HG02981 (cell line): ENCODE results near the gene KCNIP2.

Source experiments
- ATAC-seq: cut with Tn5 transposase; IDR thresholded peaks from one replicate; pipeline ENCODE4 v1.9.1; 2021; ENCODE audit warnings: mild to moderate bottlenecking, moderate library complexity; ENCODE audit not compliant: unreplicated experiment

Gene KCNIP2

DNA sequence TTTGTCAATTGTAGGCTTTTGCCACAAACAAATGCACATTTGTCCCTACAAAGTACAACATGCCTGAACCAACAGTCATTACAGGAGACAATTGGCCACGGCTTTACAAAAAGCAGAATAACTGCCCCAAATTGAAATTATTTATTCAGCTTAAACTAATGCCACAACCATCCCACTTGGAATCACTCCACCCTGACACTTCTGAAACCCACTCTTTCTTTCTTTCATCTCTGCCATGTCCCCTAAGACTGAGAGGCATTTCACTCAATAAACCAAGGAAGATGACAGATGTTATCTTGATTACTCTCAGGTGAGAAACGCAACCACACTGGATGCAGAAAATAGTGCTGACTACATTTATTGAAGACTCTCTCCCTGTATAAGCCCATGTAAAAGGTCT lies 57.8 kb downstream of the KCNIP2 start:
- ATAC-seq, result no peak

DNA sequence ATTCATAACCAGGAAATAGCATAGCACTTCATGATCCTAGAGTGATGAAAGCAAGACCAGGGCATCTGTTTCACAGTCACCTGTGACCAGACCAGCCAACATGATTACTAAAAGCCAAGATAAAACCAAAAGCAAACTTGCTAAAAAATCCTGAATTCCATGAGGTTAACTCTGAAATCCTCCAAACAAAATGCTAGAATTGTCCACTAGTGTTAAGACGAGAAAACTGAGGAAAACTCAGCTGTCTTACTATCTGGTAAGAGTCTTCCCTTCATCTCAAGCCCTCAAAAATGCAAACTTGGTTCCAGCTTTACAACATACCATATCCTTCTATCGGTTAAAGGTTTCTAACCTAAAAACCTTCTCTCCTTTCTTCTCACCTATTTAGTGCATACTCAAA lies 59.0 kb downstream of the KCNIP2 start:
- no peak for ATAC-seq

DNA sequence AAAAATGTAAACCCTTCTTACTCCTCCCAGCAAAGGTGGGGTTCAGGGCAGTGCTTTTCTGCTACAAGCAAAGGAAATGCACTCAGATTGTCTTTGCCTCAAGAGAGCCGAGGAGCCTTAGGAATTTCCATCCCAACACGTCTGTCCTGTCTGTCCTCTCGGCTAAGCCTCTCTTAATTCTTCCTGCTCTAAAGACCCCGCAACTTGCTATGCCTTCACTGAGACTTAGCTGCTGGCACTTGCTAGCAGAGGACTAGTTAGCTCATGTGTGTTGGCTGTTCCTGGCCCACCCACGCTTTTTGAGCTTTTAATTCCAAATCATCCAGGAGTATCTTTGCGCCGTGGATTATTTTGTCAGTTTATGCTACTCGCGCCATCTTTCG lies 59.9 kb downstream of the KCNIP2 start:
- ATAC-seq, result no peak

DNA sequence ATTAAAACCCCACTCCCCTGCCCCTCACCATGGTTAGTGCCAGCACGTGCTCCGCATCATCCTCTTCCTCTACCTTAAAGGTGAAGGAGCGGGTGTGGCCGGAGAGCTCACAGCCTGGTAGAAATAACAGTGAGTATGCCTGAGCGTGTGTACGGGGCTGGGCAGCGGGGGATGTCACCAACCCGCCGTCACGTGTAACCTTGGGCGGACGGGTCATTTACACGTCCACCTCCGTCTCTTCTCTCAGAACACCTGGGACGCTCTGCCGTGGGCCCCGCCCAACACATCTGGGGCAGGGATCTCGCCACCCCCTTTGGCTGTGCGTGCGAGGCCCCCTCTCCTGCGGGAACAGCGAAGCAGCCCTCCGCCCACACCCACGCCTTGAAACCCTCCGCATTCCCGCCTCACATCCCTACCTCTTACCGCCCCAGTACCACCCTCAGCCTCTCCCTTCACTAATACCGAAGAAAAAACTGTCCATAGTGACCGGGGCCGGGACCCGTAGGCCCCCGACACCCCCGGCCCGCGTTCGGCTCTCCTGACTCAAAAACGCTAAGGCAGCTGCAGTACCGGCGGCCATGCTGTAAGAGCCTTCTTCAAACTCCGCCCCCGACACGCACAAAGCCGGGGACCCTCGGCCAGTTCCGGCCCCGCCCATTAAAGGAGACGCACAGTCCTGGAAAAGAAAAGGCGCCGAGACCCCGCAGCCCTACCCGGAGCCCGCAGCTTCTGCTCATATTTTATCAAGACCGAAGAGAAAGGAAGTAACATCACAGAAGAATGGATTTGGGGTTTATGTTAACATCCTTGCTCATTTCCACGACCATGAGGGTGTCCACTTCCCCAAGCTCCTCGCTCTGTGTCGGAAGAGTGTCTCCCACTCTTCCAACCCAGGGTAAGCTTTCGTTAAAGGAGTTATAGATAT lies 60.5 kb downstream of the KCNIP2 start, which contains the start of gene NPM3:
NPM3 (minus strand) TSS at position 636 of the 925 bp plus-strand sequence; CDS start at position 580, 56 bp downstream.
- ATAC-seq, result peak; percentile 74

DNA sequence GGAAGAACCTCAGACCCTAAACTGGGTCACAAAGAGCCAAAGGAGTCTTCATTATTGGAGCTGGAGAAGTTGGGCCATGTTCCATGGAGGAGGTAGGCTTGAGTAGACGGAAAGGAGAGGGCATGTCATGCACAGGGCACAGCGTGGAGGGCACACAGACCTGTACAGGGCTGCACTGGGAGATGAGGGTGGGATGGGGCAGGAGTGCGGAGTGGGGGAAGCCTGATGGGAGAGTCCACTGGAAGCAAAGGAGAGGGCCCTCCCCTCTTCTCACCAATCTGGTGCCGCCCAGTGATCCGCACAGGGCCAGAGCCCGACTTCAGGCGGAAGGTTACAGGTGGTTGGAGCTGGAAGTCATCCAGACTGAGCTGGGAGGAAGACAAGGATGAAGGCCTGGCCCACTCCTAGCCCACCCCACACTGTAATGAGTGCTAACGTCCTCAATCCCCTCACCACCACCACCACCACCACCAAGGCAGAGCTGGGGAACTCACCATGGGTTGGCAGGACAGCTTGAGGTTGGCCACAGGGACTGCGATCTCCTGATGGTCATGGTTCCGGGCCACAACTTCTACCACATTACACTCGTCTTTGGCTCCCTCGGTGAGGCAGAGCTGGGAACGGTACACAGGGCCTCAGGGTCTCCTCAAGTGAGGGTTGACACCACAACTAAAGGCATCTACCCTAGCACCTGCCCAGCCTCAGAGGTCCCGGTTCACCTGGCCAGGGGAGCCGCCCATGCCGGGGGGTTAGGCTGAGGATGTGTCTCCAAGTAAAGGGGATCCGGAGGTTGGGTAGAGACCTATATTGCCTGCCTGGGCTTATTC lies 61.4 kb downstream of the KCNIP2 start:
- no peak for ATAC-seq

DNA sequence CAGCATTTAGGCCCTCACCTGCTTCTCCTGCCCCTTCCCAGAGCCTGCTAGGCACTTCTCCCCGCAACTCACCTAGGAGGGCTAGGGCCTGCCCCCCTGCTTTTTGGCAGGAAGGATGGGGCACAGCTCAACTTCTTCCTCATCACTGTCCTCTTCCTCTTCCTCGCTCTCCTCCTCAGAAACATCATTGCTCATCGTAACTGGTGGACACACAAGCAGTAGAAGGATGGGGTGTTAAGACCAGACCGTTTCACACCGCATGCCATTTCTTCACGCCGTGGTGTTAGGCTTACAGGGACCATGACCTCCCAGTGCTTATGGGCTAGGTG lies 62.0 kb downstream of the KCNIP2 start:
- no peak for ATAC-seq

DNA sequence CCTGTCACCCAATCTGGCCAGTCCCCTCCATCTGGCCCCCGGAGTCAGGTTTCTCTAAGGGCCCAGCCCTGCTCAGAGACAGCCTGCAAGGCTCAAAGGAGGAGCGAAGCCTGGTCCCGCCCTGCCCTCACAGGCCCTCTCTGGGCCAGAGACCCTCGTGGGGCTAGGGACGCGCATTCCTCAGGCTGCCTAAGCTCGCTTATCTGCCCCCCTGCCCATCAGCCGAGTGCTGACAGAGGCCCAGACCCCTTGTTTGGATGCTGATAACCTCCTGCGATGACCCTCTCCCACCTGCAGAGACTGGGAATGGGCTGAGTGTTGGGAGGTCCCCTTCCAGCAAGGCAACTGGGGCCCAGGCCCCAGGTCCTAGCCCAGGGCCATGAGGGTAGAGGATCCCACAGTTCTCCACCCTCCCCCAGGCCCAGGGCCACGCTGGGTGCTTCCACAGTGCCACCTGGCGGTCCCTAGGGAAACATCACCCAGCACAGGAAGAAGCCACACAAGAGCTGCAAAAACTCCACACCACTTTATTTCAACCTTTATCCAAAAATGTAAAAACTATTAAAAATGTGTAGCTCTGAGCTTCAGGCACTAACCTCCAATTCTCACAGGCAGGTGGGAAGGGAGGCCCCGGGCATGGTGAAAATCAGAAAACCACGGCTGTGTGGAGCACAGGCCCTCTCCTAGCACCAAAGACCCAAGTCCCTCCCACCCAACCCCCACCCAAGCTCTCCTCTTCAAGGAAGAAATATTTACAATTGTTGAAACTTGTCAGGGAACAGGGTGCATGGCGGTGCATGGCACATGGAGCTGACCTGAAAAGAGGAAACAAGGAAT lies 62.6 kb downstream of the KCNIP2 start:
- no peak for ATAC-seq

DNA sequence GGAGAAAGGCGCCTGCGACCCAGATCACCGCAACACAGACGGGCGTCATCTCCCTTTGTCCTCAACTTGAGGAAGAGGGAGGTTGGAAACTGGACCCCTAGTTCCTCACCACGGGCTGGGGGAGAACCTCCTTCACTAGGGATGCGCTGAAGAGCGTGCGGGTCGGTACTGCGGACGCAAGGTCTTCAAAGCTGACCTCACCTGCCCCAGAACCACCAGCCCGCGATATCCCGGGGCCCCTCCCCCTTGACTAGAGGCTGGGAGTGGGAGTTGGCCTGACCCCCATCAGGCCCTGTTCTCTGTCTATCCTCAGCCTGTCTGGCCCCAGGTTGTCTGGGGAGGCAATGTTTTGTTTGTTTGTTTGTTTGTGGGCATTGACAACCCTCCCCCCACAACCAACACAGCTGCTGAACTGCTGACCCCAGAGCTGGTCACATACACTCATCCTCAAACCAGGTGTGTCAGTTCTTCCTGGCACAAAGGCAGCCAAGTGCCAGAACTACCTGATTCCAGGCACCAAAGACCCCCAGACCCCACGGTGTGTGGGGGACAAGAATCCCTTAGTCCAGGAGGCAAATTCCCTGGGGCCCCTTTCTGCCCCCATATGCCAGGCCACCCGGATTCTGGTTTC lies 63.3 kb downstream of the KCNIP2 start:
- no peak for ATAC-seq

DNA sequence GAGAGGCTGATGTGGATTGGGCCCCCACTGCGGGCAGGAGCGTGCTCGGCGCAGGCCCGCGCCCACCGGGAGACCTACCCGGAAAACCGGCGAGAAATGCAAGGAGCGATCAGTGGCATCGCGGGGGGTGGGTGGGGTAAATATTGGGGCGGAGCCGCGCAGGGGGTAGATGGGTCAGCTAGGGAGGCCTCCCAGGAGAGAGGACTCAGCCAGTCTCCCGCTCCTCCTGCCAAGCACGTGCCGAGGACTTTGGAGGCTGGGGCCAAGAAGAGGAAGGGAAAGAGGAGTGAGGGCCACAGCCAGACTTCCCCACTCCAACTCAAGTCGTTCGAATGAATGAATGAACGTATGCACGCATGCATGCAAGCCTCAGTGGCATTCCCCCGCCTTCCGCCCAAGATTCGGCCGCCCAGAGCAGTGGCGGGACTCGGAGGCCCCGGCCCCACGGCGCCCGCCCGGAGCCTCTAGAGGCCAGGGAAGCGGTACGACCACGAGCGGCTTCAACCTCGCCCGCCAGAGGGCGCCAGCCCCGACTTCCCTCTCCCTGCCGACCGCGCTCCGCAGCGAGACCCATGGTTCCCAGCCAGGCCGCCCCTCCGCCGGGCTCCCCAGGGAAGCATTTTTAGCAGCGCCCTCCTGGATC lies 63.9 kb downstream of the KCNIP2 start:
- peak; percentile 39 for ATAC-seq

DNA sequence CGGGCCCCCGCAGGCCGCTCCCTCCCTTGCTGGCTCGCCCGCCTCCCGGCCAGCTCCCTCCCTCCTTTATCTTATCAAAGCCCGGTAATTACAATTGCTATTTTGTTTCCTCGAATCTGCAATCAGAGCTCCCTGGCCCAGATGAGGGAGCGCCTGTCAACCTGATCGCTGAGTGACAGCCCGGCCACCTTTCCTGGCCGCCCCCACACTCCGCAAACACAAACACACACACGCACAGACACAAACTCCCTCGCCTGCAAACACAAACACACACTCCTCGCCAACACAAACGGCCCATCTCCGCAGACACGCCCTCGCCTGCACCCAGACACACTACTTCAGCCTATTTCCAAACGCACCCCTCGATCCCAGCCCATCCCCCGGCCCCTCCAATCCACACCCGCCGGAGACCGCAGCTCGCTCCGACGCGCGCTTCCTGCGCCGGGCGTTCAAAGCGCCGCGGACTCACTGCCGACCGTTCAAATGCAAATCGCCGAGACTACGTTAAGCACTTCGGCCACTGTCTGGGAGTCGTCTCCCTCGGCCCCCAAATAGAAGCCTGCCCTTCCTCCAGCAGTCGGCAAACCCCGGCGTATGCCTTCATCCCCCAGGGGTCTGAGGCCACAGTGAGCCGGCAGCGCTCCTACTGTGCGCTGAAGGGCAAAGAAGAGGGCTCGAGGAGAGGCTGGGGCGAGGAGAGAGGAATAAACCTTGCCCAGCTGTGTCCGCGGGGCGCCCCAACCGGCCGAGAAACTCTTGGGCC lies 64.6 kb downstream of the KCNIP2 start:
- no peak for ATAC-seq

DNA sequence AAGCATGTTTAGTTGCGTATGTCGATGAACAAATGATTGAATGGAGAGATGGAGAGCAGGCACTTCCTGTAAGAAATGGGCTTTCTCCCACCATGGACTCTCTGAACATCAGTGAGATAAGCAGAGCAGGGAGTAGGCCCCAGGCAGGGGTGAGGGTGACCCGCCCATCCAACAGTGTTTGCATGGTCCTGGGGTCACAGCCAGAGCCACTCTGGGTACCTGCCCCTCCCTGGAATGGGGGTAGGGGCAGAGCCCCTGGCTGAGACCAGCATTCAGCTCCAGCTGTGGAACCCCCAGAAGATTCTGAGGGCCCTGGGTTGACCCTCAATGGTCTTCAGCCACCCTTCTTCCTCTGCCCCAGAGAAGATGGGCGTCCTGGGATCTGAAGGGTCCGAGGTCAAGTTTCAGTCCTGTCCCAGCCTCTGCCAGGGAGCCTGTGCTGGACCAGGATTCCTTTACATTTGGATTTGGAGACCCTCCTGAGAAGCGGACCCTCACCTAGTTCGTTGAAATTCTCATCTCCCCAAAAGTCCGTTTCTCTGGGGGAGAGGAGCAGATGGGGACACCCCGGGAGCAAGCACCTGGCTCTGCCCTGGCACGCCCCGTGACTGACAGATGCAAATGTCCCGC lies 65.3 kb downstream of the KCNIP2 start:
- no peak for ATAC-seq

DNA sequence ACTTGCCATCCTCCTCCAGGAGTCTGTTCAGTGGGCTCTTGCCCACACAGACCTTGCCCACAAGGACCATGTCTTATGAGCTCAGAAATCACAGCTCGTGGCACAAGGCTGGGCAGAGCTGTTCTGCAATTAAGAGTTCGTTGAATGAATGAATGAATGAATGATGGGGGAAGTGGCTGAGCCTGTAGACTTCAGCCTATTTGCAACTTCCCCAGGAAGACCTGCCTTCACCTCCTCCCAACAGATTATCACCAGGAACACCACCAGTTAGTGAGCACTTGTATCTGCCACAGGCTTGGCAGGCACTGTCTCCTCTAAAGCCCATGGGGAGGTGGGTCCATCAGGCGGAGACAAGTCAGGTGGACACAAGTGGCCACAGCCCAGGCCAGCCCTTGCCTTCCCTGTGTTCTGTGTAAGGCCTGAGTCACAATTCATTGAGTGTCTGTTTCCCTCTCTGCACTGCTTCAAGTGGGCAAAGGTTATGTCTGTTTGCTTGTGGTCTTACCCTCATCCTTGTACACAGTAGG lies 65.9 kb downstream of the KCNIP2 start:
- ATAC-seq, result no peak

DNA sequence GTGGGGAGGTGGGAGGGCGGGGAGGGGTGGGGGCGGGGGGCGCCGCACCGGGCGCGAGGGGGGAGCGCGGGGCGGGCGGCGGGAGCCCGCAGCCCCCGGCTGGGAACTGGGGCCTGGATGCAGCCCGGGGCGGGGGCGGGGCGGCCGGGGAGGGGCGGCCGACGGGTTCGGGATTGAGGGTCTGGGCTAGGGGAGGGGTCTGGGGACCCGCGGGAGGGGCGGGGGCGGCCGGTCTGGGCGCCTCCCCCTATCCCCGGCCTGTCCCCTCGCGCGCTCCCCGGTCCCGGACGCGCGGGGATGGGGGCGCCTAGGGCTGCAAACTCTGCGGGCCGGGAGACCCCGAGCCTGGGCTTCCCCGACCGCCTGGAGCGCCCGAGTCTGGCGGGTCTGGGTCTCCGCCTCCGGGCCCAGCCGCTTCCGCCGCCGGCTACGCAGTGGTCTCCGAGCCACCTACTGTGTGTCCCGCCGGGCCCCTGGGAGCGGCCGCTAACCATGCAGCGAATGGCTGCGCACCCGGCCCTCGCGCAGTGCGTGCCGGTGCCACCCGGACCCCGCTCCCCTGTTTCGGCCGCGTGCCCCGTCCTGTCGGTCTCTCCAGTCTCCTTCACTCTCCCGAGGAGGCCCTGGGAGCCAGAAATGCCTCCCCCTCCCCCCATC lies 67.3 kb downstream of the KCNIP2 start:
- no peak for ATAC-seq
